HG03521 (cell line): ENCODE data around the gene MYOM1.
"Not testable (repeated sequence)": the region's sequence is repeated elsewhere in the genome, so short reads cannot be mapped to it uniquely, and the experiment has no call there.

ENCODE experiments used
- ATAC-seq: cut with Tn5 transposase; IDR thresholded peaks from one replicate; pipeline ENCODE4 v1.9.1; 2021; ENCODE audit warnings: mild to moderate bottlenecking, moderate library complexity; ENCODE audit not compliant: unreplicated experiment

The MYOM1 gene

GRCh38 chr18:3221496-3221895, 1.7 kb upstream of the MYOM1 start:
- ATAC-seq = no peak

- not testable (repeated sequence) for ATAC-seq
Measured at GRCh38 chr18:3220868-3221267, 1.1 kb upstream of the MYOM1 start.

DNA sequence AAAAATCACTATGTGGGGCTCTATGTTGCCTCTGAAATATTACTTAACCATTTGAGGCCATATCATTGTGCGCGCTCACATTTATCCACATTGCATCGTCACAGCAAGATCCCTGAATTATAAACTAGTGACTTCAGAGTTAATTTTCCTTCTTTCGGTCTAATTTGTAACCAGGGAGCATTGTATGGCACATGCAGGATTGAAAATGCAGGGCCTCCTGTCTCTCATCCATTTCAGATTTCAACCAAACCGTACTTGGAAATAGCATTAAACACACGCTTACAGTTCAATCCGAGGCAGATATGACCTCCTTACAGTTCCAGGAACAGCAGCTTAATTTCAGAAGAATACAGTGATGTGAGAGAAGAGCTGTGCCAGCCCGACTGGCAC, 532 bp downstream of the MYOM1 start:
- no peak for ATAC-seq

- no peak for ATAC-seq
Measured at GRCh38 chr18:3218819-3219218, 949 bp downstream of the MYOM1 start.

GRCh38 chr18:3217948-3218647, 1.7 kb downstream of the MYOM1 start:
- ATAC-seq = no peak

DNA sequence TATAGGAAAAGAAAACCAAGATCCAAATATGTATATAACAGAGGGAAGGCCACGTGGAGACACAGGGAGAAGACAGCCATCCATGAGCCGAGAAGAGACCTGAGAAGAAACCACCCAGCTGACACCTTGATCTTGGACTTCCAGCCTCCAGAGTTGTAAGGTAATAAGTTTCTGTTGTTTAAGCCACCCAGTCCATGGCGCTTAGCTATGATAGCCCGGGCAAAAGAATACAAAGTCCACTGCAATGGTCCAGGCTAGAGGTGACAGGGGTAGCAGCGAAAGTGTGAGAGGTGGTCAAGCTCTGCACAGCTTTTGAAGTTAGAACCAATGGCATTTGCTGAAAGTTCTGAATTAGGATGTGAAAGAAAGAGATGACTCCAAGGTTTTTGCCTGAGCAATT, 2.8 kb downstream of the MYOM1 start:
- no peak for ATAC-seq

GRCh38 chr18:3214855-3215637, 4.7 kb downstream of the MYOM1 start:
- ATAC-seq = no peak

- no peak for ATAC-seq
Measured at GRCh38 chr18:3213300-3214059, 6.3 kb downstream of the MYOM1 start.

GRCh38 chr18:3212657-3213056, 7.1 kb downstream of the MYOM1 start:
- ATAC-seq = no peak

GRCh38 chr18:3211236-3211992, 8.4 kb downstream of the MYOM1 start:
- ATAC-seq = no peak

DNA sequence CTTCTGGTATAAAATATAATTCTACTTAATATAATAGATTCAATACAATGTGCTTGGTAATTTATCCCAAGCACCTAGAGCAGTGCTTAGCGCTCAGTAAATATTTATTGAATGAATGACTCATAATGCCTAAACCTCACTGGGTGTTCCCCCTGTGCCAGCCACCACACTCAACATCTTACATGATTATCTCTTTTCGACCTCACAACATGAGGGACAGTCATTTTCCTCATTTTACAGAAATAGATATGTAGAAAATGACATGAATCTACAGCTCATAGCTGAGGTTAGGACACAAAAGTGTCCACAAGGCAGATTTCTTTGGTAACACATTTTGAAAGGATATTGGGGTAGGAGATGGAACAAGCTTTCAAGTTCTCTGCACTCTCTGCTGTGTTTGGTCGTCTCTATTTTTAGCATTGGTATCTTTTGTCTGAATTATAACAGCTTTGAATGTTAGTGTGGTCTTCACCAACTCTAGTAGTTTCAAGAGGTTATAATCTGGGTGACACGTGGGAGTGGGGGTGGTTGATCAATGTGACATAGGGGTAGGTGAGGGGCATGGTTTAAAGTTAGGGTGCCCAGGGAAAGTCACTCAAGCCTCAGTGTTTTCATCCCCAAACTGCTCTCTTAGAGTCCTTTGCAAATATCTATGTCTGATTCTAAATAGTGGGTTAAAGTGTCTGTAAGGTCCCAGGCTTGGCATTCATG, 9.8 kb downstream of the MYOM1 start:
- ATAC-seq = no peak

DNA sequence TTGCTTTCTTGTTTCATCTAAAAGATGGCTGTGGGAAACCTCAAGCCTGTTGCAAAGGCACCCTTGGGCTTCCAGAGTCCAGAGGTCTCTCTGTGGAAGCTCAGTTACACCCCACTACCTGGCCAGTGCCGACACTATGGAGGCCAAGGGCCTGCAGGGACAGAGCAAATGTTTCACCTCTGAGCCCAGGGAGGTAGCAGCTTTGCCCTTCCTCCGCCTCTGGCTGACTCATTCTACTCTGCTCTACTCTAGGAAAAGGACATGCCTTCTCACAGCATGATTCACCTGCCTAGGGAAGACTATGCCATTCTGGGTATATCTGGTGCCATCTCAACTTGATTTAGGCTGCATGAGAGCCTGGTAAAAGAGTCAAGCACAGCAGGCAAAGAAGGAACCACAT, 12.2 kb downstream of the MYOM1 start:
- ATAC-seq = no peak

GRCh38 chr18:3205239-3205638, 14.5 kb downstream of the MYOM1 start:
- ATAC-seq = no peak

GRCh38 chr18:3199942-3200645, 19.7 kb downstream of the MYOM1 start:
- no peak for ATAC-seq

DNA sequence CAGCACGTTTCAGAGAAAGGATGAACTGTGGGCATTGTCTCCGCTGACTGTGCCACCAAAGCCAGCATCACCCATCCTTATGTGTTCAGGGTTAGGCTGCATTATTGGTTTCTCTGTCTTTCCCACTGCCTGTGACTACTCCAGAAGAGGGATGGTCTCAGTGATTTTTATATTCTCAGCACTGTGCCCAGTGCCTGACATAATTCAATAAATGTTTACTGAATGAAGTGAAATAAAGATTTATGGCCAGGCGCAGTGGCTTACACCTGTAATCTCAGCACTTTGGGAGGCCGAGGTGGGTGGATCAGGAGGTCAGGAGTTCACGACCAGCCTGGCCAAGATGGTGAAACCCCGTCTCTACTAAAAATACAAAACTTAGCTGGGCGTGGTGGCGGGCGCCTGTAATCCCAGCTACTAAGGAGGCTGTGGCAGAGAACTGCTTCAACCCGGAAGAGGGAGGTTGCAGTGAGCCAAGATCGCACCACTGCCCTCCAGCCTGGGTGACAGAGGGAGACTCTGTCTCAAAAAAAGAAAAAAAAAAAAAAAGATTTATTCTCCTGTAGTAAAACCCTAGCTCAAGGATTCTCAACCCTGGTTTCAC, 21.4 kb downstream of the MYOM1 start:
- not testable (repeated sequence) for ATAC-seq

- no peak for ATAC-seq
Measured at GRCh38 chr18:3194947-3195612, 24.7 kb downstream of the MYOM1 start.

DNA sequence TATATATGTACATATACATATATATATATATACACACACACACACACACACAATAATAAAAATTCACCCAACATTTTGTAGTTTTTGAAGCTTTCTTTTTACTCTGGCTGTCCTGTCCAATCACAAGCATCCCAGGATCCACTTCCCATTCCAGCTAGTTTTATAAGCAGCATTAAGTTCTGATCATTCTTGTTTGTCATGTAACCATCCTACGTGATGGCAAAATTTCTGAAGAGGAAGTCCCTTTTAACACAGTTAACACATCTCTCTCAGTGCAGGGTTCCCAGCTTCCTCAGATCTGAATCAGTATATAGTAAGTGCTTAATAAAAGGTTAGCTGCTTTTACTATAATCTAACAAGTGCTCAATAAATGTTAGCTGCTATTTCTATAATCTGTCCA, 26.4 kb downstream of the MYOM1 start:
- no peak for ATAC-seq

GRCh38 chr18:3192752-3193151, 27.0 kb downstream of the MYOM1 start:
- ATAC-seq = no peak

DNA sequence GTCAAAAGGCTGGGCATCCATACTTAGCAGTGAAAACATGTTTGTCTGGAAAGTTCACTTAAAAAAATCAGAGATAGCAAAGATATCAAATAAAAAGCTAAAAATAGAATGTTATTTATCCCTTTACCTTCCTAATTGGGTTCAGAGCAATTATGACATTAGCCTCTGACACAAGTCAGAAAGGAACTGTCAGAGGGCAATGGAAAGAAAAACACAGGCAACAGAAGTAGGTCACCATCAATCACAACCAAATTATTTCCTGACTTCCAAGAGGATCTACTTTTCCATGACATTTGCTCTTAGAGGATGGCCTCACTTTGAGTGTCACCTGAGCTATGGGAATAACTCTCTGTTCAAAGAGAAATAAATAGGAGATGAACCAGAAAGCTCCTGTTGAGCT, 27.5 kb downstream of the MYOM1 start:
- no peak for ATAC-seq
